HepG2 (cell line): ENCODE data around the gene DIS3L2. TPM values are rescaled to one million over a fixed set of nuclear protein-coding genes. Genes with fewer than 3 reads are reported as not detected.

ENCODE experiments used
- AGO2 ChIP-seq: fragments of 200-400 bp; formaldehyde crosslinking; optimal IDR thresholded peaks from 2 replicates; pipeline ENCODE3; 2017; ENCODE audit warnings: mild to moderate bottlenecking, low read depth, low read length, moderate library complexity
- ASH2L ChIP-seq: fragments of 300-600, 200-600 bp; sonication (generic); IDR thresholded peaks from 2 replicates; pipeline ENCODE4 v1.7.0; 2017; ENCODE audit warnings: low read depth, mild to moderate bottlenecking, moderate library complexity, mixed read lengths, low read length; ENCODE audit not compliant: insufficient read length
- CBFB ChIP-seq: sonication (generic); formaldehyde crosslinking; IDR thresholded peaks from 2 replicates; pipeline ENCODE4 v1.4.0; 2020; ENCODE audit warnings: missing genetic modification reagents
- CTCF ChIP-seq: sonication (generic); formaldehyde crosslinking; IDR thresholded peaks from 2 replicates; pipeline ENCODE4 v1.5.0; 2020; ENCODE audit warnings: mild to moderate bottlenecking, missing genetic modification reagents, moderate library complexity
- EED ChIP-seq: sonication (generic); formaldehyde crosslinking; IDR thresholded peaks from 2 replicates; pipeline ENCODE4 v1.5.0; 2020; ENCODE audit warnings: mild to moderate bottlenecking, missing genetic modification reagents
- HDAC1 ChIP-seq: sonication (generic); formaldehyde crosslinking; IDR thresholded peaks from 2 replicates; pipeline ENCODE4 v1.5.1; 2020; ENCODE audit warnings: mild to moderate bottlenecking, missing genetic modification reagents
- HOXA7 ChIP-seq: sonication (generic); formaldehyde crosslinking; IDR thresholded peaks from 2 replicates; pipeline ENCODE4 v1.8.1; 2022; ENCODE audit warnings: mild to moderate bottlenecking, missing genetic modification reagents, moderate library complexity
- KAT8 ChIP-seq: IDR thresholded peaks from 2 replicates; pipeline ENCODE4 v1.6.1; 2016; ENCODE audit warnings: missing genetic modification reagents, missing compliant biosample characterization
- MATR3 ChIP-seq: sonication (generic); formaldehyde crosslinking; IDR thresholded peaks from 2 replicates; pipeline ENCODE4 v1.4.0; 2020; ENCODE audit warnings: missing genetic modification reagents
- NFATC3 ChIP-seq: sonication (generic); formaldehyde crosslinking; IDR thresholded peaks from 2 replicates; pipeline ENCODE4 v1.5.1; 2020; ENCODE audit warnings: mild to moderate bottlenecking, missing genetic modification reagents
- RBM39 ChIP-seq: fragments of 200-400 bp; formaldehyde crosslinking; IDR thresholded peaks from one replicate; pipeline ENCODE4 v1.6.1; 2018; ENCODE audit warnings: antibody characterized with exemption, mild to moderate bottlenecking, low read depth, low read length; ENCODE audit not compliant: poor library complexity, severe bottlenecking
- XRCC5 ChIP-seq: fragments of 200-400 bp; formaldehyde crosslinking; optimal IDR thresholded peaks from 2 replicates; pipeline ENCODE3; 2017; ENCODE audit warnings: mild to moderate bottlenecking, low read length
- ZNF256 ChIP-seq: sonication (generic); formaldehyde crosslinking; conservative IDR thresholded peaks from 2 replicates; pipeline ENCODE4 v1.4.0; 2020; ENCODE audit warnings: missing genetic modification reagents
- ZNF484 ChIP-seq: sonication (generic); formaldehyde crosslinking; IDR thresholded peaks from 2 replicates; pipeline ENCODE4 v1.5.1; 2020; ENCODE audit warnings: mild to moderate bottlenecking, low read depth, missing genetic modification reagents, borderline replicate concordance
- ZNF646 ChIP-seq: sonication (generic); formaldehyde crosslinking; IDR thresholded peaks from 2 replicates; pipeline ENCODE4 v1.9.0; 2021; ENCODE audit warnings: mild to moderate bottlenecking, missing genetic modification reagents
- ZNF672 ChIP-seq: sonication (generic); formaldehyde crosslinking; IDR thresholded peaks from 2 replicates; pipeline ENCODE4 v1.8.1; 2022; ENCODE audit warnings: missing genetic modification reagents
- polyA plus RNA-seq, 8 experiments: library from polyadenylated mRNA; depleted of rRNA in 3 of 8; stranded (reverse) in 7 of 8; unstranded in 1 of 8; fragments of >200 nt; fragmentation: Illumina TruSeq in 4 of 8; extraction: Trizol in 4 of 8; gene quantifications; 2 replicates each; pipeline versions ENCODE4 v1.2.1 to v1.2.3, GENCODE V29; 2011 to 2016; ENCODE audit warnings: low read depth in 4 of 8, missing spikeins in 1 of 8, mixed read lengths in 1 of 8; ENCODE audit not compliant: insufficient read depth in 1 of 8
- total RNA-seq, 5 experiments: library from RNA; depleted of rRNA; stranded (reverse); fragments of >200 nt; fragmentation: Illumina TruSeq; extraction: Trizol; gene quantifications; 2 replicates each; pipeline ENCODE4 v1.2.3, GENCODE V29; 2016; ENCODE audit warnings: low read depth in 1 of 5
- TF ChIP-seq, protein P1 (sequence below): sonication (generic); formaldehyde crosslinking; IDR thresholded peaks from 2 replicates; pipeline ENCODE4 v1.4.0; 2020; ENCODE audit warnings: missing genetic modification reagents; ENCODE audit errors: not compliant biosample characterization
- TF ChIP-seq, protein P2 (sequence below): sonication (generic); formaldehyde crosslinking; IDR thresholded peaks from 2 replicates; pipeline ENCODE4 v1.5.0; 2020; ENCODE audit warnings: missing genetic modification reagents

The DIS3L2 gene
- total and polyA plus RNA-seq, 2 of the 13 experiments (the other 11 are each of a cell fraction or from before 2014, with no cell fraction given), result 7.0 to 23.9 TPM

GRCh38 chr2:232339121-232340081, 377.9 kb downstream of the DIS3L2 start (continued):
- TF ChIP-seq ZNF646 (CRISPR knock-in tag) (no peak), EED (CRISPR knock-in tag) (peak; percentile 43; the same call in 1 of the 2 replicates), AGO2 (peak; percentile 79), NFATC3 (CRISPR knock-in tag) (no peak), ASH2L (no peak), ZNF256 (CRISPR knock-in tag) (no peak), KAT8 (no peak), CBFB (CRISPR knock-in tag) (no peak), CTCF (CRISPR knock-in tag) (peak; percentile 54), HDAC1 (CRISPR knock-in tag) (no peak), ZNF672 (CRISPR knock-in tag) (no peak), HOXA7 (no peak), RBM39 (no peak), ZNF484 (CRISPR knock-in tag) (no peak), XRCC5 (no peak), MATR3 (CRISPR knock-in tag) (no peak)
- TF ChIP-seq, protein P1, sequence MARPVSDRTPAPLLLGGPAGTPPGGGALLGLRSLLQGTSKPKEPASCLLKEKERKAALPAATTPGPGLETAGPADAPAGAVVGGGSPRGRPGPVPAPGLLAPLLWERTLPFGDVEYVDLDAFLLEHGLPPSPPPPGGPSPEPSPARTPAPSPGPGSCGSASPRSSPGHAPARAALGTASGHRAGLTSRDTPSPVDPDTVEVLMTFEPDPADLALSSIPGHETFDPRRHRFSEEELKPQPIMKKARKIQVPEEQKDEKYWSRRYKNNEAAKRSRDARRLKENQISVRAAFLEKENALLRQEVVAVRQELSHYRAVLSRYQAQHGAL (CRISPR knock-in tag), result no peak
- TF ChIP-seq, protein P2, sequence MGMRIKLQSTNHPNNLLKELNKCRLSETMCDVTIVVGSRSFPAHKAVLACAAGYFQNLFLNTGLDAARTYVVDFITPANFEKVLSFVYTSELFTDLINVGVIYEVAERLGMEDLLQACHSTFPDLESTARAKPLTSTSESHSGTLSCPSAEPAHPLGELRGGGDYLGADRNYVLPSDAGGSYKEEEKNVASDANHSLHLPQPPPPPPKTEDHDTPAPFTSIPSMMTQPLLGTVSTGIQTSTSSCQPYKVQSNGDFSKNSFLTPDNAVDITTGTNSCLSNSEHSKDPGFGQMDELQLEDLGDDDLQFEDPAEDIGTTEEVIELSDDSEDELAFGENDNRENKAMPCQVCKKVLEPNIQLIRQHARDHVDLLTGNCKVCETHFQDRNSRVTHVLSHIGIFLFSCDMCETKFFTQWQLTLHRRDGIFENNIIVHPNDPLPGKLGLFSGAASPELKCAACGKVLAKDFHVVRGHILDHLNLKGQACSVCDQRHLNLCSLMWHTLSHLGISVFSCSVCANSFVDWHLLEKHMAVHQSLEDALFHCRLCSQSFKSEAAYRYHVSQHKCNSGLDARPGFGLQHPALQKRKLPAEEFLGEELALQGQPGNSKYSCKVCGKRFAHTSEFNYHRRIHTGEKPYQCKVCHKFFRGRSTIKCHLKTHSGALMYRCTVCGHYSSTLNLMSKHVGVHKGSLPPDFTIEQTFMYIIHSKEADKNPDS (CRISPR knock-in tag), result no peak
